HG03159 (cell line): ENCODE data around the gene FAM174A.
"Not testable (repeated sequence)": the region's sequence is repeated elsewhere in the genome, so short reads cannot be mapped to it uniquely, and the experiment has no call there.

Source experiments
- ATAC-seq: cut with Tn5 transposase; IDR thresholded peaks from one replicate; pipeline ENCODE4 v1.9.1; 2021; ENCODE audit warnings: mild to moderate bottlenecking, moderate library complexity; ENCODE audit not compliant: unreplicated experiment

FAM174A gene

DNA sequence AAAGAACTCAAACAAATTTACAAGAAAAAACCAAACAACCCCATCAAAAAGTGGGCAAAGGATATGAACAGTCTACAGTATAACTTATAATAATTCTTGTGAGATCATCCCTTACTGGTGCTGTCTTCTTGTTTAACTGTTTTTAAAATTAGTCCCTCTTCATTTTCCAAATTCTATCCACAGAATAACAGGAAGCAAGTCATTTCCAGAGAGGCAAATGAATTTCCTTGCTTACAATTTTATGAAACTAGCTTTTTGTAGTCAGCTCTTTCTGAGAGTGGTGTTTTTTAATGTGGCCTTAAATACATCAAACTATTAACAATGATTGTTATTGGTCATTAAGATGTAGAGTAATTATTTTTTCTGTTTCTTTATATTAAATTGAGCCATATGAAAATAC, 40.6 kb downstream of the FAM174A start:
- ATAC-seq: no peak

DNA sequence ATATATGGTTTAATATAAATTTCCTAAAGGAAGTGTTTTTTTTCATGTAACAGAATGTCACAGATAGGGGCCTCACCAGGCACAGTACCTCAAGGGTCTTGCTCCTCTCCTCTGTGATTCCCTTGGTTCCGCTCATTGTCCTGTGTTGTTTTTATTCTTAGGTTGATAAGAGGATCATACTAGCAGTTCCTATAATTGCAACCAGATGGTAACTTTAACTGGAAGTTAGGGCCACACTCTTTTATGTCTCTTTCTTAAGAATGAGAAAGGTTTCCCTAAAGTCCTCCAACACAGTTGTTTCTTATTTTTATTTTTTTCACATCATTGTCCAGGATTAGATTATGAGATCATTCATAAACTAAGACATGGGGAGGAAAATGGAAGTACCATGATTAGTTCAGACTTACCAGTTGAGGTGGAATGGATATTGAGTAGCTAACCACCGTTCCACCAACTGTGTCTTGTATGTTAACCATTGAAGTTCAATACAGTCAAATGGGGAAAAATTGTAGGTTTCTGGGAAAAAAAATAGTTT, 41.1 kb downstream of the FAM174A start:
- no peak for ATAC-seq

GRCh38 chr5:100577506-100577905, 42.3 kb downstream of the FAM174A start:
- ATAC-seq: no peak

GRCh38 chr5:100584069-100584468, 48.9 kb downstream of the FAM174A start:
- peak; percentile 99 for ATAC-seq

GRCh38 chr5:100584889-100585288, 49.7 kb downstream of the FAM174A start:
- no peak for ATAC-seq

GRCh38 chr5:100590867-100591266, 55.7 kb downstream of the FAM174A start:
- no peak for ATAC-seq

DNA sequence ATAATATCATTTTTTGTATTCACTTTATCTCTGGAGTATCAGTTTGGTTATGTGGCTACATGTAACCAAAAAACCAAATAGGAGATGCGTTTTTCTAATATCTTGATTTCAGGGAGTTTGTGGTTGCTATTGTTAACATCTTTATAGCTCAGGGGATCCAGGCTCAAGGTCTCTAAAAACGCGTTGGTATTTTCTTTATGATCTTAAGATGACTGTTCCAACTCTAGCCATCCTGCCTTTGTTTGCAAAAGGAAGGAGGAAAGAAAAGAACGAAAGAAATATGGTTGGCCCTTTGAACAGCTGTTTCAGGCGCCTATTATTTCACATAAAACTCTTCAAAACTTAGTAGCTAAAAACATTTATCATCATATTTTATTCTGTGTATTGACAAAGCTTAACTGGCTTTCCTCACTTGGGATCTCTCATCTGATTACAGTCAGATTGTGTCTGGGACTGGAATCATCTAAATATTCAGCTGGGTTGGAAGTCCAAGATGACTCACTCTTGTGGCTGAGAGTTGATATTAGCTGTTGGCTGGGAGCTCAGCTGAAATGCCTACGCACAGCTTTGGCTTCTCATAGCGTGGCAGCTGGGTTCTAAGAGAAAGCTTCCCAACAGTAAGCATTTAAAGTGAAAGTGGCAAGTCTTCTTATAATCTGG, 60.1 kb downstream of the FAM174A start:
- ATAC-seq: no peak

DNA sequence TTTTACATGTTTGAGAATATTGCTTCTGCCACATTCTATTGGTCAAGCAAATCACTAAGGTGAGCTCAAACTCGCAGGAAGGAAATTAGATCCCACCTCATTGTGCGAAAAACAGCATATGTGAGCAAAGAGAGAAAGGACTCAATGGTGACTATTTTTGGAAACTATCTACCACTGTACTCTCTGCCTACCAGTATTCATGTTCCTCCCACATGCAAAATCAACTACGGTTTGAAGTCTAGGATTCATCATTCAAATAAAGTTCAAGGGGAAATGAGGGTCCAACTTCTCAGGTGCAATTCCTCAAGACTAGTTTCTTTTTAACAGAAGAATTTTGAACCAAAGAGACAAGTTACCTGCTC, 60.6 kb downstream of the FAM174A start:
- no peak for ATAC-seq

- ATAC-seq: no peak
Measured at GRCh38 chr5:100598446-100598845, 63.3 kb downstream of the FAM174A start.

GRCh38 chr5:100600298-100600994, 65.3 kb downstream of the FAM174A start:
- no peak for ATAC-seq

- ATAC-seq: no peak
Measured at GRCh38 chr5:100603141-100603540, 68.0 kb downstream of the FAM174A start.

- not testable (repeated sequence) for ATAC-seq
Measured at GRCh38 chr5:100604021-100604420, 68.8 kb downstream of the FAM174A start.

GRCh38 chr5:100609594-100609993, 74.4 kb downstream of the FAM174A start:
- ATAC-seq: no peak

DNA sequence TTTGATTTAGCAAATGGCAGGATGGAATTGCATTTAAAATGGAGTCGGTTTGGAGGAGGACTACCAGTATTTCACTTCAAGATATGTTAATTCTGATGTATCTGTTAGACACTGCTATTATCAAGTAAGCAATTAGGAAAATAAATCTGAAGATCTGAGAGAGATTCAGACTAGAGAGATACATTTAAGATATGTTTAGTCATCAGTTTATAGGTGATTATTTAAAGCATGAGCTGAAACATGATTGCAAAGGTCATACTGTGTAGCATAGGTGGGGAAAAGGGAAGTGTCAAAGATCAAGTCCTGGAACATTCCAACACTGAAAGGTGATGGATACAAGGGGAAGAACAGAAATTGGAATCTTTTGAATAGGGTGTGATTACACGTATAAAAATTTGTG, 79.1 kb downstream of the FAM174A start:
- ATAC-seq: no peak

GRCh38 chr5:100615362-100615761, 80.2 kb downstream of the FAM174A start:
- ATAC-seq: no peak

- no peak for ATAC-seq
Measured at GRCh38 chr5:100616291-100616690, 81.1 kb downstream of the FAM174A start.

- ATAC-seq: no peak
Measured at GRCh38 chr5:100616981-100617380, 81.8 kb downstream of the FAM174A start.

DNA sequence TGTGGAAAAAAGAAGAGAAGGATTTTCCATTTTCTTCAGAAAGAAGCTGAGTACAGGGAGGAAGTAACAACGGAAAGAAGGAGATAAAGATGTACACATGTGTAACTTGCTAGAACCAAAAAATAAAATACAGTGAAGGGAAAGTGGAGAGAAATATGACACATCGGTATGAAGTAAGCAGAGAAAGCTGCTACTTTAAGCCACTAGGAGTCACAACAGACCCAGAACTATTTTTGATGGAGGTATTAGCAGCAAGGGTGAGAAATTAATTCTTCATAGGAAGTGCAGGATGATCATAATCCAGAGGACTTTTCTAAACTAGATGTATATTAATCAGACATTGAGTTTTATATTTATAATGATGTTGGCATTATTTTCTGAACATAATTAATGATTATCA, 88.5 kb downstream of the FAM174A start:
- ATAC-seq: peak; percentile 93

DNA sequence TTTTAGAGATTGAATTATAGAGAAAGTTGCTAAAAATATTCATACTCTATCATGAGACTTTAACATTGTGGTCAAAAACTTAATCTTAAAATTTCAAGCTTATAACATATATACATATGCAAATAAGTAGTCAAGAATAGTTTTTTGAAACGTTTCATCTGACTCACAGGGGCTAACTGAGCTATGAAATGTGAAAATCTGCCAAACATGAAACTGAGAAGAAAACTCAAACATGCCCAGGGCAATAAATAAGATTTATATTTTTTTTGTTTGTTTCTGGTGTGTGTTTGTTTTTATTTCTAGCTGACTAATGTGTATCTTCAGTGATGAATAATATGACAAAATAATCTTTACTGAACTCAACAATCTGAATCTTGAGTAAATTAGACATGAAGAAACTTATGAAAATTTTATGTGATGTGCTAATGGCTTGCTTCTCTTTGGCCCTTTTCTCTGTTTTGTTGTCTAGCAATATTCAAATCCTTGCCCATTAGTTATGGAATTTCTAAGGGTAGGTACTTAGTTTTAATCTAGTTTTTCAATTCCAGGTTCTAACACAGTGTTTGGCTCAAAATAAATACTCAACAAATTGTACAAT, 99.9 kb downstream of the FAM174A start:
- ATAC-seq: peak; percentile 66
